ENCODE measurements around the gene S100A9. TPM values are rescaled to one million over a fixed set of nuclear protein-coding genes. Genes with fewer than 3 reads are reported as not detected.

S100A9 gene
- total RNA-seq, 1 donor from 2014 or later = 88.6 TPM

DNA sequence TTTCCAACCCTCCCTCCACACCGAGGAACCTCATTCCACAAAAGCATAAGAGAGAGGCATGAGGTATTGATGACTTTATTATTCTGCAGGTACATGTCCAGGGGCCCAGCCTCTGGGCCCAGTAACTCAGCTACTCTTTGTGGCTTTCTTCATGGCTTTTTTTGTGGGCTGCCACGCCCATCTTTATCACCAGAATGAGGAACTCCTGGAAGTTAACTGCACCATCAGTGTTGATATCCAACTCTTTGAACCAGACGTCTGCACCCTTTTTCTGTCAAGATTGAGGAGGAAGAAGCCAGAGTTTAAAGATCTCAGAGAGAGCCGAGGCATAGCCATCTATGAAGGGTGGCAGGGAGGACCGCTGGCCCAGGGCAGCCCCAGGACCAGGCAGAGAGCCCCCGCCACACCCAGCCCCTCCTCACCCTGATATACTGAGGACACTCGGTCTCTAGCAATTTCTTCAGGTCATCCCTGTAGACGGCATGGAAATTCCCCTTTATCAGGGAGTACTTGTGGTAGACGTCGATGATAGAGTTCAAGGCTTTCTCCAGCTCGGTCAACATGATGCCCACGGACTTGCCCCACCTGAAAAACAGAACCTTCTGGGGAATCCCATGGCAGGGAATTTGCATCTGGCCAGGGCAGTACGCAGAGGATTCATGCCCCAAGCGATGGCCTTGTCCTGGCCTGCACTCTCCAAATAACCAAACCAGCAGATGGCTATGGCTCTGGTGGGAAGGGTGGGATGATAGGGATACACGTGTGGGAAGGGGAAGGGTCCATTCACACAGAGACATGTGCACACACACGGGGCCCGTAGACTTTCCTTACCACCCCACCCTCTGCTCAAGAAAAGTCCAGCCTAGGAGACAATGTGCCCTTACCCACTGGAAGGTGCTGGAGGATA lies 32.6 kb downstream of the S100A9 start:
- H3K4me3 ChIP-seq (ENCODE audit: low read depth, low read length) = no peak overlapping the region
- DNase-seq (ENCODE audit: low read depth) = no peak
- TF ChIP-seq, protein P1, sequence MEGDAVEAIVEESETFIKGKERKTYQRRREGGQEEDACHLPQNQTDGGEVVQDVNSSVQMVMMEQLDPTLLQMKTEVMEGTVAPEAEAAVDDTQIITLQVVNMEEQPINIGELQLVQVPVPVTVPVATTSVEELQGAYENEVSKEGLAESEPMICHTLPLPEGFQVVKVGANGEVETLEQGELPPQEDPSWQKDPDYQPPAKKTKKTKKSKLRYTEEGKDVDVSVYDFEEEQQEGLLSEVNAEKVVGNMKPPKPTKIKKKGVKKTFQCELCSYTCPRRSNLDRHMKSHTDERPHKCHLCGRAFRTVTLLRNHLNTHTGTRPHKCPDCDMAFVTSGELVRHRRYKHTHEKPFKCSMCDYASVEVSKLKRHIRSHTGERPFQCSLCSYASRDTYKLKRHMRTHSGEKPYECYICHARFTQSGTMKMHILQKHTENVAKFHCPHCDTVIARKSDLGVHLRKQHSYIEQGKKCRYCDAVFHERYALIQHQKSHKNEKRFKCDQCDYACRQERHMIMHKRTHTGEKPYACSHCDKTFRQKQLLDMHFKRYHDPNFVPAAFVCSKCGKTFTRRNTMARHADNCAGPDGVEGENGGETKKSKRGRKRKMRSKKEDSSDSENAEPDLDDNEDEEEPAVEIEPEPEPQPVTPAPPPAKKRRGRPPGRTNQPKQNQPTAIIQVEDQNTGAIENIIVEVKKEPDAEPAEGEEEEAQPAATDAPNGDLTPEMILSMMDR (conservative IDR thresholded peaks at IDR 0.05; ENCODE audit: low read depth, low read length) = no peak

DNA sequence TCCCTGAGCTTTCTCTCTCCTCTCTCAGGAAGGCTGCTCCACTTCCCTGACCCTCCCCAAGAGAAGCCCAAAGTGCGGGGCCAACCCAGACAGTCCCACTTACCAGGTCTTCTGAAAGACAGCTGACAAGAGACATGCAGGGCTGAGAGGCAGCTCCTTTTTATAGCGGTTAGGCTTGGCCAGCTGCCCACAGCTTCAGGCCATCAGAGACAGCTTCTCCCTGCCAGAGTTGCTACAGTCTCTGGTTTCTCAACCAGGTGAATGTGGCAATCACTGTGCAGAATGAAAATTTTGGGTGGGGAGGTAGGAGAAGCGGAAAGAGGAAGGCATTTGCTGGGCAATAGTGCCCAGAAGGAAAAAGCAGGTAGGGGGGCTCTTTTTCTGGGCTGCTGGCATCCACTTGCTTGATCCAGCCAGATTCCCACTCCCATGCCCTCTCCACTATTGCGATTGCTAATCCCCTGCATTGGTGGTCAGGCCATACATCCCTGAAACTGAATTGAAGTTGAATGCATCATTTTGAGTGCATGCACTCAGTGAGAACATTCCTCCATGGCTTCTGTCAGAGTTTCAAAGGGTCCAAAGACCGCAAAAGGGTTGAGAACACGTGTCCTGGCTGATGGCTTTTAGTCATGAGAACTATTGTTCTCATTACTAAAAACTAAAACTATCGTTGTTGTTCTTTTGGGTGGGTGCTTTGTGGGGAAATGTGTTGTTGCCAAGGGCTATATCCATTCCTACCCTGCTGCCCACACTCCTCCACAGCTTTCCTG lies 33.5 kb downstream of the S100A9 start, which contains the start of gene S100A8:
TSS of gene S100A8 (minus strand) at position 136 of the 773 bp plus-strand sequence. CDS start 538 bp downstream, outside the sequence.
- no peak for DNase-seq (ENCODE audit: low read depth)
- H3K4me3 ChIP-seq (ENCODE audit: low read depth, low read length) = no peak within 1 kb of the TSS
- TF ChIP-seq, protein P1 (conservative IDR thresholded peaks at IDR 0.05; ENCODE audit: low read depth, low read length) = no peak

DNA sequence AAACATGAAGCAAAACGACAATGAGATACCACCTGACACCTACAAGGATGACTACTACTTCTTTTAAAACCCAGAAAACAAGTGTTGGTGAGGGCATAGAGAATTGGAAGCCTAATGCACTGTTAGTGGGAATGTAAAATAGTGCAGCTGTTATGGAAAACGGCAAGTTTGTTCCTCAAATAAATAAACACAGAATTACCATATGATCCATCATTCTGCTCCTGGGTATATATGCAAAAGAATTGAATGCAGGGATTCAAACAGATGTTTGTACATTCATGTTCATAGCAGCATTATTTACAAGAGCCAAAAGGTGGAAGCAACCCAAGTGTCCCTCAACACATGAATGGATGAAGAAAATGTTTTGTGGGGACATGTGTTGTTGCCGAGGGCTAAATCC lies 34.6 kb downstream of the S100A9 start:
- TF ChIP-seq, protein P1 (conservative IDR thresholded peaks at IDR 0.05; ENCODE audit: low read depth, low read length) = no peak
- DNase-seq (ENCODE audit: low read depth) = no peak
- H3K4me3 ChIP-seq (ENCODE audit: low read depth, low read length) = no peak overlapping the region

DNA sequence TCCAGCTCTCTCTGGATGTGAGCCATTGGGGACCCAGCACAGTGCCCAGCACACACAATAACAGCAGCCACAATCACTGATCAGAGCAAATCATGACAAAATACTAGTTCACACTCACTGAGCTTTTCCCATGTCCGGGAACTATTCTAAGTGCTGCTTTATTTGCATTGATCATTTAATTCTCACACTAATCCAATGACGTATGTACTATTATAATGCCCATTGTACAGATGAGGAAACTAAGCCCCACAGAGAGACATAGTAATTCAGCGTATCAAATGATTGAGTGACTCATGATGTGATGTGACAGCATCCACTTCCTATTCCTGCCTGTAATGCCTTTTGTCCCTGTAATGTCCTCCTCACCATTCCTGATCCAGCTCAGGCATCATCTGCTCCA lies 35.2 kb downstream of the S100A9 start:
- DNase-seq (ENCODE audit: low read depth) = no peak
- TF ChIP-seq, protein P1 (conservative IDR thresholded peaks at IDR 0.05; ENCODE audit: low read depth, low read length) = no peak
- H3K4me3 ChIP-seq (ENCODE audit: low read depth, low read length) = no peak overlapping the region

DNA sequence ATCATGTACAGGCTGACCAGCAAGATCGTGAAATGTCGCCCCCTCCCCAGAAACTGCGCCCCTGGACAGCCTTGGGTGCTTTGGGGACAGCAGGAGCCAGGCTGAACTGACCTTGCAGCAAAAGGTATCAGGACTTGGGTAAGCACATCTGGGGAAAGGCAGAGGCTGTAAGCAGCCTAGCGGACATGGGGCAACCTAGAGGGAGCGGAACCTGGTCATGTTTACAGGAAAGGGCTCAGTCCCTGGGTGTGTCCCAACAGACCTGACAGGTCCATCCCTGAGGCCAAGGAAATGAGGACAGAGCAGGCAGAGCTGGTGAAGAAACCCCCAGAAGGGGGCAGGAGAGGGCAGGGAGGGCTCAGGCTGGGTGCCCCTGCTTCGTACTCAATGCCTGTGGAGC lies 36.3 kb downstream of the S100A9 start:
- TF ChIP-seq, protein P1 (conservative IDR thresholded peaks at IDR 0.05; ENCODE audit: low read depth, low read length) = no peak
- no peak for DNase-seq (ENCODE audit: low read depth)
- H3K4me3 ChIP-seq (ENCODE audit: low read depth, low read length) = no peak overlapping the region

DNA sequence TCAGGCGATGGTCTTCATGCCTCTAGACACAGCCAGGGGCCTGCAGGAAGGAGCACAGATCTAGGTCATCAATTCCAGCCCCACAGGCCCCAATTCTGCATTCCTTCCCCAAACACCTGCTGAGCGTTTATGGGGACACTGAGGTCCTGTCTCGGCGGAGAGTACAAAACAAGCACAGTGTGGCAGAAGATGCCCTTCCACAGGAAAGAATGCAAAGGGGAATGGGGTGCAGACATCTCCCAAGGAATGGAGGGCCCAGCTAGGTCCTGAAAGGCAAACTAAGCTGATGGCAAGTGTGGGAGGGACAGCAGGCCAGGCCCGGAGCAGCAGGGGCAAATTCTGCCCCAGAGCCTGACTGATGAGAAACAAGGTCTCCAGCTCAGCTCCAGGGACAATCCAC lies 36.7 kb downstream of the S100A9 start:
- DNase-seq (ENCODE audit: low read depth) = no peak
- H3K4me3 ChIP-seq (ENCODE audit: low read depth, low read length) = no peak overlapping the region
- TF ChIP-seq, protein P1 (conservative IDR thresholded peaks at IDR 0.05; ENCODE audit: low read depth, low read length) = no peak

Data from epithelial cell of proximal tubule (primary cell).